ENCODE data around the gene FHOD3. TPM values are rescaled to one million over a fixed set of nuclear protein-coding genes. Genes with fewer than 3 reads are reported as not detected.

The FHOD3 gene
- total RNA-seq, 4 donors from 2014 or later: 24.1 to 51.4 (median 33.8) TPM

DNA sequence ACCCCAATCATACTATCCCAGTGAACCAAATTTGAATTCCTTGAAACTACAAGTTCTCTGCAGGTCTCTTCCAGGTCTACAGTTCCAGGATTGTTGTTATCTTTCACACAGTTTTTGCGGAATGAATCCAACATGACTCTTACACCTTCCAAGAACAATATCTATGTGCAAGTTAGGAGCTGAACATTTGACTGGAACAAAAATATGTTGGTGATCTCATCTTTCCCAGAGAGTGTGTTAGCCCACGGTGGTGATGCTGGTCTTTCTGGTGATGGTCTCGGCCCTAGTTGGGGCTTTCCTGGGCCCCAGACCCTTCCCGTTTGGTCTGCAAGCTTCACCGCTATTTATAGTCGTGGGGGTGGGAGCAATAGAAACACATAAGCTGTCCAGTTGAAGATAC is 357.6 kb downstream of the FHOD3 start:
- no peaks in the 10 kb centered on the region for H3K27me3 ChIP-seq
- WGBS: 77% methylated on average over 6 of the region's 6 CpGs
- no peak overlapping the region for H3K27ac ChIP-seq (replicated peaks in 1 of 4)
- H3K4me3 ChIP-seq: no peak overlapping the region
- no peaks in the 10 kb centered on the region for H3K4me1 ChIP-seq
- no peaks in the 10 kb centered on the region for H3K36me3 ChIP-seq
- intact Hi-C loops (cut with DNase I): no loop called here
- peak; percentile 77 for DNase-seq (ENCODE audit: extremely low spot score)
- TF ChIP-seq POLR2AphosphoS5 (IDR thresholded peaks at IDR 0.05) (no peak), EP300 (IDR thresholded peaks at IDR 0.05) (no peak), POLR2A (IDR thresholded peaks at IDR 0.05; ENCODE audit: low read depth) (no peak)
- TF ChIP-seq, protein P1, sequence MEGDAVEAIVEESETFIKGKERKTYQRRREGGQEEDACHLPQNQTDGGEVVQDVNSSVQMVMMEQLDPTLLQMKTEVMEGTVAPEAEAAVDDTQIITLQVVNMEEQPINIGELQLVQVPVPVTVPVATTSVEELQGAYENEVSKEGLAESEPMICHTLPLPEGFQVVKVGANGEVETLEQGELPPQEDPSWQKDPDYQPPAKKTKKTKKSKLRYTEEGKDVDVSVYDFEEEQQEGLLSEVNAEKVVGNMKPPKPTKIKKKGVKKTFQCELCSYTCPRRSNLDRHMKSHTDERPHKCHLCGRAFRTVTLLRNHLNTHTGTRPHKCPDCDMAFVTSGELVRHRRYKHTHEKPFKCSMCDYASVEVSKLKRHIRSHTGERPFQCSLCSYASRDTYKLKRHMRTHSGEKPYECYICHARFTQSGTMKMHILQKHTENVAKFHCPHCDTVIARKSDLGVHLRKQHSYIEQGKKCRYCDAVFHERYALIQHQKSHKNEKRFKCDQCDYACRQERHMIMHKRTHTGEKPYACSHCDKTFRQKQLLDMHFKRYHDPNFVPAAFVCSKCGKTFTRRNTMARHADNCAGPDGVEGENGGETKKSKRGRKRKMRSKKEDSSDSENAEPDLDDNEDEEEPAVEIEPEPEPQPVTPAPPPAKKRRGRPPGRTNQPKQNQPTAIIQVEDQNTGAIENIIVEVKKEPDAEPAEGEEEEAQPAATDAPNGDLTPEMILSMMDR (IDR thresholded peaks at IDR 0.05): no peak
- no peaks in the 10 kb centered on the region for H3K9me3 ChIP-seq

DNA sequence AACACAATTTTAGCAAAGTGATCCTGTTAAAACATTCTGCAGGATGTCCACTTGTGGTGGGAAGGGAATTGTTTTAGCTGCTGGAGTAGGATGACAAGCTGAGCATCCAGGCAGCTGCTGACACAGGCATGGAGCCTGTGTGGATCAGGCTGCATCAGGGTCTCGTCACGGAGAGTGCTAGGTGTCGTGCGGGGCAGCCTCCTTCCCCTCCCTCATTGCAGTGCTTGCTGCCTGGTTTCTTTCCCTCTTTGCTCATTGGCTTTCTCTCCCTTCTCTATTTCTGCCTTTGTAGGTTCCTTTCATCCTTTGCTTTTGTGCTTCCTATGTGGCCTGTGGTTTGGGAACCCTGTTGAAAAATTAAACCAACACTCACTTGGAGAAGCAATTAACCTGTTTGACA is 358.4 kb downstream of the FHOD3 start:
- DNase-seq (ENCODE audit: extremely low spot score): no peak
- Histone ChIP-seq H3K36me3 (no peaks in the 10 kb centered on the region), H3K4me1 (no peaks in the 10 kb centered on the region), H3K9me3 (no peaks in the 10 kb centered on the region), H3K27me3 (no peaks in the 10 kb centered on the region), H3K4me3 (no peak overlapping the region), H3K27ac (replicated peaks in 1 of 4) (no peak overlapping the region)
- TF ChIP-seq, protein P1 (IDR thresholded peaks at IDR 0.05): no peak
- 71% methylated on average over 4 of the region's 4 CpGs for WGBS
- intact Hi-C loops (cut with DNase I): no loop called here

DNA sequence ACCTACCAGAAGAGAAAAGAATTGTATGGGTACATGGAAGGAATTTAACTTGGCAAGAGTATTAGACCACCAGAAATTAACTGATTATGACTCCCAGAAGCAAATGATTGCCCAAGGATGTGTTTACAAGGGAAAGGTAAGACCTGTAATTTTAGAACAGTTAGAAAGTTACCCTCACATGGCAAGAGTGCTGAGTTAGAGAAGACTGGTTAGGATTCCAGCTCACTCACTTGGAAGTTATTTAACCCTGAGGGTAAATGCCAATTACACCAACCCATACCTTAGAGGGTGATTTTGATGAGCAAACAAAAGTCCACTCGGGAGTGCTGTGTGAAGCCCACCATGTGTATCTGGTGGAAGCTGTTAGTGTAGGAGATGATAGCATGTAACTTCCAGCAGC is 361.1 kb downstream of the FHOD3 start:
- intact Hi-C loops (cut with DNase I): no loop called here
- no peak for TF ChIP-seq EP300 (IDR thresholded peaks at IDR 0.05)
- TF ChIP-seq POLR2A (IDR thresholded peaks at IDR 0.05; ENCODE audit: low read depth): no peak
- TF ChIP-seq POLR2AphosphoS5 (IDR thresholded peaks at IDR 0.05): no peak
- TF ChIP-seq, protein P1 (IDR thresholded peaks at IDR 0.05): no peak
- Histone ChIP-seq H3K4me3 (no peak overlapping the region), H3K27me3 (no peaks in the 10 kb centered on the region), H3K27ac (replicated peaks in 1 of 4) (no peak overlapping the region), H3K4me1 (peaks cover 0 to 6% (median 4%) of the 10 kb centered on the region in 4 donors), H3K36me3 (no peaks in the 10 kb centered on the region), H3K9me3 (no peaks in the 10 kb centered on the region)
- 80% methylated on average over 1 of the region's 1 CpG for WGBS
- DNase-seq (ENCODE audit: extremely low spot score): no peak

DNA sequence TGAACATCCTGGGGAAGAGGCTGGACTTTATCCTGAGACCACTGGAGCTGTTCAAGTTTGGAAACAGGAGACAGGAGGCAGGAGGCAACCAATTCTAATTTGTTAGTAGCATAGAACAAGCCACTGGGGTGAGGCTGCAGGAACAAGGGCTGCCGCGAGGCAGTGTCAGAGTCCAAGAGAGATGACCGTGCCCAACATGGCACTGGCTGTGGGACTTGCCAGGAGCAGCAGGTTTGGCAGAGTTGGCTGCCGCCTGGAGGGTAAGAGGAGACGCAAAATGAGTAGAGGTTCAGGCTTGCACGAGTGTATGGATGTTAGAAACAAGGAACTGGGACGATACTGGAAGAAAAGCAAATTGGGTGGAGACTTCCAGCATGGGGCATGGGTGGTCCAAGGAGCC is 362.8 kb downstream of the FHOD3 start:
- Histone ChIP-seq H3K9me3 (no peaks in the 10 kb centered on the region), H3K27ac (replicated peaks in 1 of 4) (no peak overlapping the region), H3K4me1 (peaks cover 0 to 6% (median 4%) of the 10 kb centered on the region in 4 donors), H3K4me3 (no peak overlapping the region), H3K27me3 (no peaks in the 10 kb centered on the region), H3K36me3 (no peaks in the 10 kb centered on the region)
- TF ChIP-seq, protein P1 (IDR thresholded peaks at IDR 0.05): no peak
- no peak for TF ChIP-seq POLR2AphosphoS5 (IDR thresholded peaks at IDR 0.05)
- no peak for TF ChIP-seq EP300 (IDR thresholded peaks at IDR 0.05)
- no peak for TF ChIP-seq POLR2A (IDR thresholded peaks at IDR 0.05; ENCODE audit: low read depth)
- no peak for DNase-seq (ENCODE audit: extremely low spot score)
- intact Hi-C loops (cut with DNase I): no loop called here
- WGBS: 93% methylated on average over 7 of the region's 7 CpGs

DNA sequence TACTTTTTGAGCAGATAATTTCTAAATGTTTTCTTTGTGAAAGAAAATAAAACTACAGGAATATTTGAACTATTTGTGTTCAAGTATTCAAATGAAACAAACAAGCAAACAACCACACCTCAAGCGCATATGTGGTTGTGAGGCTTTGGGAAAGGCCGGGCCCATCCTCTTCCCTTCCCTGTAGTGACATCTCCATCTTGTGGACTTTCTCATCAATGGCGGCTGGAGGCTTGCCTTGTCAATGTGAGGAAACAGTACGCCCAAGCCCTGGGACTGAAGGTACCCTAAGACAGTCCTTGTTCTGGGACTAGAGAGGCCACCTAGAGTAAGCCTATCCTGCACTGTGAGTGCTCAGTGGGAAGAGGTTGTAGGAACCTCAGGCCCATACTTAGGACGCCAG is 364.5 kb downstream of the FHOD3 start:
- TF ChIP-seq POLR2AphosphoS5 (IDR thresholded peaks at IDR 0.05): no peak
- TF ChIP-seq, protein P1 (IDR thresholded peaks at IDR 0.05): peak in 1 of 3 experiments; percentile 20
- no peak for TF ChIP-seq POLR2A (IDR thresholded peaks at IDR 0.05; ENCODE audit: low read depth)
- no peaks in the 10 kb centered on the region for H3K9me3 ChIP-seq
- no peak for DNase-seq (ENCODE audit: extremely low spot score)
- no peaks in the 10 kb centered on the region for H3K36me3 ChIP-seq
- H3K4me1 ChIP-seq: peaks cover 0 to 6% (median 4%) of the 10 kb centered on the region in 4 donors
- H3K27ac ChIP-seq (replicated peaks in 1 of 4): no peak overlapping the region
- intact Hi-C loops (cut with DNase I): no loop called here
- H3K27me3 ChIP-seq: no peaks in the 10 kb centered on the region
- H3K4me3 ChIP-seq: no peak overlapping the region
- WGBS: 80% methylated on average over 5 of the region's 5 CpGs

All from esophagus muscularis mucosa (tissue), 4 donors.